Bronchial epithelial cell (primary cell): Measurements from ENCODE around the gene UBTD1. TPM values are rescaled to one million over a fixed set of nuclear protein-coding genes. Genes with fewer than 3 reads are reported as not detected.
"Not testable (repeated sequence)": the region's sequence is repeated elsewhere in the genome, so short reads cannot be mapped to it uniquely, and the experiment has no call there.

Experiments
- DNase-seq: peaks from one replicate; pipeline ENCODE4 v3.0.0-alpha.2; 2010; ENCODE audit warnings: low read depth
- FAIRE-seq: peaks from 2 replicates; lab custom pipeline; 2011; peaks lifted over from hg19 to GRCh38; lab: Jason Lieb, UNC
- H3K27me3 ChIP-seq: 2 replicates; pipeline ENCODE4 v1.5.1; 2011; ENCODE audit warnings: low read length; ENCODE audit not compliant: control insufficient read depth, insufficient read depth
- H3K36me3 ChIP-seq: 2 replicates; pipeline ENCODE4 v1.5.1; 2011; ENCODE audit warnings: low read length; ENCODE audit not compliant: control insufficient read depth, insufficient read depth
- H3K4me3 ChIP-seq: 2 replicates; pipeline ENCODE4 v1.5.1; 2011; ENCODE audit warnings: mild to moderate bottlenecking, low read depth, low read length, control low read depth
- CTCF ChIP-seq: IDR thresholded peaks from 2 replicates; pipeline ENCODE4 v1.5.1; 2011; ENCODE audit warnings: mild to moderate bottlenecking, moderate library complexity, low read length, control low read depth, inconsistent platforms; ENCODE audit not compliant: insufficient read depth, severe bottlenecking
- total RNA-seq: library from RNA; depleted of rRNA; stranded (reverse); fragments of >200 nt; gene quantifications from 2 replicates; pipeline ENCODE4 v1.2.1, GENCODE V29; 2014

Gene UBTD1
- total RNA-seq, 1 donor from 2014 or later: 11.1 TPM

- DNase-seq (no peak), FAIRE-seq (no peak)
- no peak for TF ChIP-seq CTCF
- H3K27me3 ChIP-seq: no peaks in the 10 kb centered on the region
- H3K4me3 ChIP-seq: no peak overlapping the region
- H3K36me3 ChIP-seq: no peaks in the 10 kb centered on the region
These were observed 27.0 kb downstream of the UBTD1 start for GRCh38 chr10:97525683-97526110.

- not testable (repeated sequence) for H3K36me3 ChIP-seq, FAIRE-seq, DNase-seq, H3K27me3 ChIP-seq, H3K4me3 ChIP-seq
These were observed 30.2 kb downstream of the UBTD1 start for GRCh38 chr10:97528876-97529275.

- FAIRE-seq: no peak
- no peak for DNase-seq
- H3K4me3 ChIP-seq: no peak overlapping the region
- no peaks in the 10 kb centered on the region for H3K27me3 ChIP-seq
- H3K36me3 ChIP-seq: no peaks in the 10 kb centered on the region
- no peak for TF ChIP-seq CTCF
These were observed 31.2 kb downstream of the UBTD1 start for GRCh38 chr10:97529685-97530465.

- no peaks in the 10 kb centered on the region for H3K36me3 ChIP-seq
- DNase-seq (no peak), FAIRE-seq (no peak)
- H3K4me3 ChIP-seq: no peak overlapping the region
- TF ChIP-seq CTCF: no peak
- no peaks in the 10 kb centered on the region for H3K27me3 ChIP-seq
These were observed 32.8 kb downstream of the UBTD1 start for GRCh38 chr10:97531401-97531986.

- FAIRE-seq: no peak
- no peaks in the 10 kb centered on the region for H3K36me3 ChIP-seq
- H3K27me3 ChIP-seq: no peaks in the 10 kb centered on the region
- no peak for TF ChIP-seq CTCF
- H3K4me3 ChIP-seq: no peak overlapping the region
- DNase-seq: no peak
These were observed 34.4 kb downstream of the UBTD1 start for GRCh38 chr10:97532935-97533671.

- TF ChIP-seq CTCF: no peak
- no peak for FAIRE-seq
- Histone ChIP-seq H3K4me3 (no peak overlapping the region), H3K36me3 (no peaks in the 10 kb centered on the region), H3K27me3 (no peaks in the 10 kb centered on the region)
- DNase-seq: no peak
These were observed 35.2 kb downstream of the UBTD1 start for GRCh38 chr10:97533888-97534287.
